Vagina (tissue), 2 donors: ENCODE data around the gene MFRP.

ENCODE experiments used
- POLR2AphosphoS5 ChIP-seq, 2 donors: sonication (generic); formaldehyde crosslinking; IDR thresholded peaks; one replicate each; pipeline ENCODE4 v1.9.0; 2017; ENCODE audit warnings: antibody characterized with exemption in 2 of 2, mild to moderate bottlenecking in 2 of 2, low read depth in 1 of 2; ENCODE audit not compliant: insufficient read depth in 1 of 2
- TF ChIP-seq, protein P1 (sequence below), 3 experiments: fragments of 450-650 bp in 2 of 3; fragments of 200-600 bp in 1 of 3; sonication (generic) in 1 of 3; IDR thresholded peaks; one replicate each; pipeline ENCODE4 v1.5.1; 2017 to 2019; ENCODE audit warnings: antibody characterized with exemption in 3 of 3, mild to moderate bottlenecking in 2 of 3, moderate library complexity in 2 of 3

DNA sequence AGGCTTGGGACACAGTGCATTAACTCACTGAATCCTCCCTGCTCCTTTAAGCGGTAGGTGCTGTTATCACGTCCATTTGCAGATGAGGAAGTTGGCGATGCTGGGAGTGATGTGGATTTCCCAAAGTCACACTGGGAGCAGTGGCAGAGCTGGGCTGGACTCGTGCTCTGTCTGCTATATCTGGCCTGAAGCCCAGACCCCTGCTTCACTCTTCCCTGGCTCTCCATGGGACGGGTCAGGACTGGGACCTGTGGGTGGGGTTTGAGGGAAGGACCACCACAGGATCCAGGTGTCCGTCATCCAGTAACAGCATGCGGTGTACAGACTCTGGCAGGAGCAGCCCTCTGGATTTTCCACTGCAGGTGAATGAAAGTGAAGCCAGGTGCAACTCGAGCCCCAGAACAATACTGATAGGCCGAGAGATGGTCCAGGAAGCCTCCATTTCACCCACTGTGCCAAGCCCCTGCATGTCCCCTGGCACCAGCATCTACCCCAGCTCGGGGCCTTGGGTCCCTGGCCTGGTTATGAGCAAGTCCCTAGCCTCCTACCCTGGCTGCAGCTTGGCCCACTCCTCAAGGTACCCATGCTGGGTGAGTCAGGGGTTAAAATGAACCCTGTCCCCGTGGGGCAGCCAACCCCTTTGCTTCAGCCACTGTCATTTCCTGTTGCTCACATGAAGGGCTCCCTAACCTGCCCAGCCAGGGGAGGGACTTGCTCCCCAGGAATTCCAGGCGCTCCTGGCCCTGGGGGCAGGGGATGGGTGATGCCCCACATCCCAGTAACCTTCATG, 30.8 kb upstream of the MFRP start:
- TF ChIP-seq, protein P1, sequence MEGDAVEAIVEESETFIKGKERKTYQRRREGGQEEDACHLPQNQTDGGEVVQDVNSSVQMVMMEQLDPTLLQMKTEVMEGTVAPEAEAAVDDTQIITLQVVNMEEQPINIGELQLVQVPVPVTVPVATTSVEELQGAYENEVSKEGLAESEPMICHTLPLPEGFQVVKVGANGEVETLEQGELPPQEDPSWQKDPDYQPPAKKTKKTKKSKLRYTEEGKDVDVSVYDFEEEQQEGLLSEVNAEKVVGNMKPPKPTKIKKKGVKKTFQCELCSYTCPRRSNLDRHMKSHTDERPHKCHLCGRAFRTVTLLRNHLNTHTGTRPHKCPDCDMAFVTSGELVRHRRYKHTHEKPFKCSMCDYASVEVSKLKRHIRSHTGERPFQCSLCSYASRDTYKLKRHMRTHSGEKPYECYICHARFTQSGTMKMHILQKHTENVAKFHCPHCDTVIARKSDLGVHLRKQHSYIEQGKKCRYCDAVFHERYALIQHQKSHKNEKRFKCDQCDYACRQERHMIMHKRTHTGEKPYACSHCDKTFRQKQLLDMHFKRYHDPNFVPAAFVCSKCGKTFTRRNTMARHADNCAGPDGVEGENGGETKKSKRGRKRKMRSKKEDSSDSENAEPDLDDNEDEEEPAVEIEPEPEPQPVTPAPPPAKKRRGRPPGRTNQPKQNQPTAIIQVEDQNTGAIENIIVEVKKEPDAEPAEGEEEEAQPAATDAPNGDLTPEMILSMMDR (IDR thresholded peaks at IDR 0.05): no peak
- TF ChIP-seq POLR2AphosphoS5 (IDR thresholded peaks at IDR 0.05; ENCODE audit: insufficient read depth in 1 of 2, low read depth in 1 of 2): no peak
